ENCODE results near the gene LRP3. TPM values are rescaled to one million over a fixed set of nuclear protein-coding genes. Genes with fewer than 3 reads are reported as not detected.

Gene LRP3
- polyA plus RNA-seq, 1 donor from 2014 or later: 60.1 TPM

- Histone ChIP-seq H3K4me3 (ENCODE audit: low read length) (no peak overlapping the region), H3K4me2 (ENCODE audit: low read length) (no peak overlapping the region), H3K9me3 (ENCODE audit: low read length) (no peaks in the 10 kb centered on the region), H4K20me1 (ENCODE audit: insufficient read depth) (no peaks in the 10 kb centered on the region), H3K27me3 (ENCODE audit: insufficient read depth, low read depth, low read length) (no peaks in the 10 kb centered on the region), H3K9me2 (ENCODE audit: insufficient read depth, low read length) (no peaks in the 10 kb centered on the region), H3K79me2 (replicated peaks; ENCODE audit: insufficient read depth, low read length) (no peaks in the 10 kb centered on the region), H3F3A (ENCODE audit: insufficient read depth, low read length, poor library complexity, severe bottlenecking) (no peaks in the 10 kb centered on the region), H2AFZ (ENCODE audit: low read depth, low read length) (no peak overlapping the region), H3K36me3 (ENCODE audit: insufficient read depth, low read length) (no peaks in the 10 kb centered on the region), H3K9ac (ENCODE audit: low read length) (no peak overlapping the region), H3K27ac (ENCODE audit: low read length) (no peak overlapping the region)
- TF ChIP-seq EP300 (conservative IDR thresholded peaks at IDR 0.05; ENCODE audit: poor library complexity, severe bottlenecking) (no peak), TAF1 (IDR thresholded peaks at IDR 0.05; ENCODE audit: low read depth) (no peak), RAD21 (conservative IDR thresholded peaks at IDR 0.05) (no peak), CTCF (IDR thresholded peaks at IDR 0.05; ENCODE audit: poor library complexity, severe bottlenecking) (no peak), MXI1 (conservative IDR thresholded peaks at IDR 0.05; ENCODE audit: poor library complexity, severe bottlenecking) (no peak), EZH2 (IDR thresholded peaks at IDR 0.05; ENCODE audit: borderline replicate concordance, insufficient read depth, low read length, poor library complexity, severe bottlenecking) (no peak), POLR2AphosphoS5 (IDR thresholded peaks at IDR 0.05) (no peak), REST (IDR thresholded peaks at IDR 0.05; ENCODE audit: borderline replicate concordance) (no peak), SMC3 (conservative IDR thresholded peaks at IDR 0.05; ENCODE audit: poor library complexity) (no peak)
Observed at GRCh38 chr19:33215438-33216197, 21.5 kb downstream of the LRP3 start.

GRCh38 chr19:33216198-33216830, 22.2 kb downstream of the LRP3 start:
- TF ChIP-seq POLR2AphosphoS5 (IDR thresholded peaks at IDR 0.05): no peak
- no peak for TF ChIP-seq SMC3 (conservative IDR thresholded peaks at IDR 0.05; ENCODE audit: poor library complexity)
- no peak for TF ChIP-seq CTCF (IDR thresholded peaks at IDR 0.05; ENCODE audit: poor library complexity, severe bottlenecking)
- Histone ChIP-seq H3F3A (ENCODE audit: insufficient read depth, low read length, poor library complexity, severe bottlenecking) (no peaks in the 10 kb centered on the region), H3K27me3 (ENCODE audit: insufficient read depth, low read depth, low read length) (no peaks in the 10 kb centered on the region), H3K79me2 (replicated peaks; ENCODE audit: insufficient read depth, low read length) (no peaks in the 10 kb centered on the region), H3K36me3 (ENCODE audit: insufficient read depth, low read length) (no peaks in the 10 kb centered on the region), H3K9me3 (ENCODE audit: low read length) (no peaks in the 10 kb centered on the region), H3K27ac (ENCODE audit: low read length) (no peak overlapping the region), H3K9ac (ENCODE audit: low read length) (no peak overlapping the region), H3K9me2 (ENCODE audit: insufficient read depth, low read length) (no peaks in the 10 kb centered on the region), H2AFZ (ENCODE audit: low read depth, low read length) (no peak overlapping the region), H3K4me3 (ENCODE audit: low read length) (no peak overlapping the region), H4K20me1 (ENCODE audit: insufficient read depth) (no peaks in the 10 kb centered on the region), H3K4me2 (ENCODE audit: low read length) (no peak overlapping the region)

Data from neural cell (in vitro differentiated cells).